ENCODE results near the gene NMNAT3. TPM values are rescaled to one million over a fixed set of nuclear protein-coding genes. Genes with fewer than 3 reads are reported as not detected.

The NMNAT3 gene
- total and polyA plus RNA-seq, 2 experiments from 2014 or later = 8.3 to 9.2 TPM

DNA sequence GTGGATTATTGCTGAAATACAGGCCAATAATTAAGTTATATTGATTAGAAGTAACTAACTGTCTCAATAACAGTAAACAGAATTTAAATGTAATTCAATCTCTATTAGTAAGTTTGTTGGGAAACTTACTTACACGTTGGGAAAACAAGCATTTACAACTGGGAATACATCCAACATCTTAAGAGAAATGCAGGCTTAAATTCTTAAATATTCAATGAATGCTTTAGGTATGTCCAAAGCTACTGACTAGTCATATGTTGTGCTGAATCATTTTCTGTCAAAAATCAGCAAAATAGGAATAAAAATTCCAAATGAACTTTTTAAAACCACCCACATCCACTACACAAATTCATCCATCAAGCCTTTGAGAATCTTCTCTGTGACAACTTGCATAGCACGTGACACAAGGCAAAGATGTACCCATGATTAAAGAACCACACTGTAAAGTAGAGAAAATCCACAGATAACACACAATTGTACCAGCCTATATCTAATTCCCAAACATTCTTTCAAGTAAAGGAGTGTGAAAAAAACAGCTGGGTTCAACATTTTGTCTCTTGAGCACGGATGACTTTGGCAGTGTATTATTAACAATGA lies 60.0 kb downstream of the NMNAT3 start:
- Histone ChIP-seq H3K27ac (ENCODE audit: low read depth) (no peak overlapping the region), H3K4me3 (no peak overlapping the region), H3K27me3 (ENCODE audit: insufficient read depth) (no peaks in the 10 kb centered on the region), H3K9me2 (ENCODE audit: insufficient read depth) (0 out of 2 replicates have a peak, but pooled peaks cover 4% of the 10 kb centered on the region), H3K4me1 (ENCODE audit: insufficient read depth) (no peaks in the 10 kb centered on the region), H2AFZ (no peak overlapping the region), H3K4me2 (no peak overlapping the region), H3K36me3 (ENCODE audit: insufficient read depth) (no peaks in the 10 kb centered on the region), H4K20me1 (replicated peaks; ENCODE audit: insufficient read depth) (no peaks in the 10 kb centered on the region), H3F3A (replicated peaks; ENCODE audit: low read depth) (no peaks in the 10 kb centered on the region), H3K79me2 (replicated peaks; ENCODE audit: insufficient read depth) (no peaks in the 10 kb centered on the region)
- TF ChIP-seq POLR2AphosphoS5 (IDR thresholded peaks at IDR 0.05; ENCODE audit: low read depth) (no peak), ZNF331 (CRISPR knock-in tag; IDR thresholded peaks at IDR 0.05; ENCODE audit: low read depth) (no peak), ZNF114 (CRISPR knock-in tag; IDR thresholded peaks at IDR 0.05) (no peak), NANOG (IDR thresholded peaks at IDR 0.05; ENCODE audit: borderline replicate concordance) (no peak), CREB1 (CRISPR knock-in tag; IDR thresholded peaks at IDR 0.05; ENCODE audit: low read depth) (no peak), EZH2 (IDR thresholded peaks at IDR 0.05; ENCODE audit: low read depth, unreplicated experiment) (no peak), STAT1 (IDR thresholded peaks at IDR 0.05; ENCODE audit: unreplicated experiment) (no peak)
- TF ChIP-seq, protein P1, sequence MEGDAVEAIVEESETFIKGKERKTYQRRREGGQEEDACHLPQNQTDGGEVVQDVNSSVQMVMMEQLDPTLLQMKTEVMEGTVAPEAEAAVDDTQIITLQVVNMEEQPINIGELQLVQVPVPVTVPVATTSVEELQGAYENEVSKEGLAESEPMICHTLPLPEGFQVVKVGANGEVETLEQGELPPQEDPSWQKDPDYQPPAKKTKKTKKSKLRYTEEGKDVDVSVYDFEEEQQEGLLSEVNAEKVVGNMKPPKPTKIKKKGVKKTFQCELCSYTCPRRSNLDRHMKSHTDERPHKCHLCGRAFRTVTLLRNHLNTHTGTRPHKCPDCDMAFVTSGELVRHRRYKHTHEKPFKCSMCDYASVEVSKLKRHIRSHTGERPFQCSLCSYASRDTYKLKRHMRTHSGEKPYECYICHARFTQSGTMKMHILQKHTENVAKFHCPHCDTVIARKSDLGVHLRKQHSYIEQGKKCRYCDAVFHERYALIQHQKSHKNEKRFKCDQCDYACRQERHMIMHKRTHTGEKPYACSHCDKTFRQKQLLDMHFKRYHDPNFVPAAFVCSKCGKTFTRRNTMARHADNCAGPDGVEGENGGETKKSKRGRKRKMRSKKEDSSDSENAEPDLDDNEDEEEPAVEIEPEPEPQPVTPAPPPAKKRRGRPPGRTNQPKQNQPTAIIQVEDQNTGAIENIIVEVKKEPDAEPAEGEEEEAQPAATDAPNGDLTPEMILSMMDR (conservative IDR thresholded peaks at IDR 0.05; ENCODE audit: low read depth in 2 of 2) = no peak
- TF ChIP-seq, protein P2, sequence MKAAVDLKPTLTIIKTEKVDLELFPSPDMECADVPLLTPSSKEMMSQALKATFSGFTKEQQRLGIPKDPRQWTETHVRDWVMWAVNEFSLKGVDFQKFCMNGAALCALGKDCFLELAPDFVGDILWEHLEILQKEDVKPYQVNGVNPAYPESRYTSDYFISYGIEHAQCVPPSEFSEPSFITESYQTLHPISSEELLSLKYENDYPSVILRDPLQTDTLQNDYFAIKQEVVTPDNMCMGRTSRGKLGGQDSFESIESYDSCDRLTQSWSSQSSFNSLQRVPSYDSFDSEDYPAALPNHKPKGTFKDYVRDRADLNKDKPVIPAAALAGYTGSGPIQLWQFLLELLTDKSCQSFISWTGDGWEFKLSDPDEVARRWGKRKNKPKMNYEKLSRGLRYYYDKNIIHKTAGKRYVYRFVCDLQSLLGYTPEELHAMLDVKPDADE (IDR thresholded peaks at IDR 0.05) = no peak
- TF ChIP-seq, protein P3, sequence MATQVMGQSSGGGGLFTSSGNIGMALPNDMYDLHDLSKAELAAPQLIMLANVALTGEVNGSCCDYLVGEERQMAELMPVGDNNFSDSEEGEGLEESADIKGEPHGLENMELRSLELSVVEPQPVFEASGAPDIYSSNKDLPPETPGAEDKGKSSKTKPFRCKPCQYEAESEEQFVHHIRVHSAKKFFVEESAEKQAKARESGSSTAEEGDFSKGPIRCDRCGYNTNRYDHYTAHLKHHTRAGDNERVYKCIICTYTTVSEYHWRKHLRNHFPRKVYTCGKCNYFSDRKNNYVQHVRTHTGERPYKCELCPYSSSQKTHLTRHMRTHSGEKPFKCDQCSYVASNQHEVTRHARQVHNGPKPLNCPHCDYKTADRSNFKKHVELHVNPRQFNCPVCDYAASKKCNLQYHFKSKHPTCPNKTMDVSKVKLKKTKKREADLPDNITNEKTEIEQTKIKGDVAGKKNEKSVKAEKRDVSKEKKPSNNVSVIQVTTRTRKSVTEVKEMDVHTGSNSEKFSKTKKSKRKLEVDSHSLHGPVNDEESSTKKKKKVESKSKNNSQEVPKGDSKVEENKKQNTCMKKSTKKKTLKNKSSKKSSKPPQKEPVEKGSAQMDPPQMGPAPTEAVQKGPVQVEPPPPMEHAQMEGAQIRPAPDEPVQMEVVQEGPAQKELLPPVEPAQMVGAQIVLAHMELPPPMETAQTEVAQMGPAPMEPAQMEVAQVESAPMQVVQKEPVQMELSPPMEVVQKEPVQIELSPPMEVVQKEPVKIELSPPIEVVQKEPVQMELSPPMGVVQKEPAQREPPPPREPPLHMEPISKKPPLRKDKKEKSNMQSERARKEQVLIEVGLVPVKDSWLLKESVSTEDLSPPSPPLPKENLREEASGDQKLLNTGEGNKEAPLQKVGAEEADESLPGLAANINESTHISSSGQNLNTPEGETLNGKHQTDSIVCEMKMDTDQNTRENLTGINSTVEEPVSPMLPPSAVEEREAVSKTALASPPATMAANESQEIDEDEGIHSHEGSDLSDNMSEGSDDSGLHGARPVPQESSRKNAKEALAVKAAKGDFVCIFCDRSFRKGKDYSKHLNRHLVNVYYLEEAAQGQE (IDR thresholded peaks at IDR 0.05; ENCODE audit: unreplicated experiment) = no peak
- TF ChIP-seq, protein P4, sequence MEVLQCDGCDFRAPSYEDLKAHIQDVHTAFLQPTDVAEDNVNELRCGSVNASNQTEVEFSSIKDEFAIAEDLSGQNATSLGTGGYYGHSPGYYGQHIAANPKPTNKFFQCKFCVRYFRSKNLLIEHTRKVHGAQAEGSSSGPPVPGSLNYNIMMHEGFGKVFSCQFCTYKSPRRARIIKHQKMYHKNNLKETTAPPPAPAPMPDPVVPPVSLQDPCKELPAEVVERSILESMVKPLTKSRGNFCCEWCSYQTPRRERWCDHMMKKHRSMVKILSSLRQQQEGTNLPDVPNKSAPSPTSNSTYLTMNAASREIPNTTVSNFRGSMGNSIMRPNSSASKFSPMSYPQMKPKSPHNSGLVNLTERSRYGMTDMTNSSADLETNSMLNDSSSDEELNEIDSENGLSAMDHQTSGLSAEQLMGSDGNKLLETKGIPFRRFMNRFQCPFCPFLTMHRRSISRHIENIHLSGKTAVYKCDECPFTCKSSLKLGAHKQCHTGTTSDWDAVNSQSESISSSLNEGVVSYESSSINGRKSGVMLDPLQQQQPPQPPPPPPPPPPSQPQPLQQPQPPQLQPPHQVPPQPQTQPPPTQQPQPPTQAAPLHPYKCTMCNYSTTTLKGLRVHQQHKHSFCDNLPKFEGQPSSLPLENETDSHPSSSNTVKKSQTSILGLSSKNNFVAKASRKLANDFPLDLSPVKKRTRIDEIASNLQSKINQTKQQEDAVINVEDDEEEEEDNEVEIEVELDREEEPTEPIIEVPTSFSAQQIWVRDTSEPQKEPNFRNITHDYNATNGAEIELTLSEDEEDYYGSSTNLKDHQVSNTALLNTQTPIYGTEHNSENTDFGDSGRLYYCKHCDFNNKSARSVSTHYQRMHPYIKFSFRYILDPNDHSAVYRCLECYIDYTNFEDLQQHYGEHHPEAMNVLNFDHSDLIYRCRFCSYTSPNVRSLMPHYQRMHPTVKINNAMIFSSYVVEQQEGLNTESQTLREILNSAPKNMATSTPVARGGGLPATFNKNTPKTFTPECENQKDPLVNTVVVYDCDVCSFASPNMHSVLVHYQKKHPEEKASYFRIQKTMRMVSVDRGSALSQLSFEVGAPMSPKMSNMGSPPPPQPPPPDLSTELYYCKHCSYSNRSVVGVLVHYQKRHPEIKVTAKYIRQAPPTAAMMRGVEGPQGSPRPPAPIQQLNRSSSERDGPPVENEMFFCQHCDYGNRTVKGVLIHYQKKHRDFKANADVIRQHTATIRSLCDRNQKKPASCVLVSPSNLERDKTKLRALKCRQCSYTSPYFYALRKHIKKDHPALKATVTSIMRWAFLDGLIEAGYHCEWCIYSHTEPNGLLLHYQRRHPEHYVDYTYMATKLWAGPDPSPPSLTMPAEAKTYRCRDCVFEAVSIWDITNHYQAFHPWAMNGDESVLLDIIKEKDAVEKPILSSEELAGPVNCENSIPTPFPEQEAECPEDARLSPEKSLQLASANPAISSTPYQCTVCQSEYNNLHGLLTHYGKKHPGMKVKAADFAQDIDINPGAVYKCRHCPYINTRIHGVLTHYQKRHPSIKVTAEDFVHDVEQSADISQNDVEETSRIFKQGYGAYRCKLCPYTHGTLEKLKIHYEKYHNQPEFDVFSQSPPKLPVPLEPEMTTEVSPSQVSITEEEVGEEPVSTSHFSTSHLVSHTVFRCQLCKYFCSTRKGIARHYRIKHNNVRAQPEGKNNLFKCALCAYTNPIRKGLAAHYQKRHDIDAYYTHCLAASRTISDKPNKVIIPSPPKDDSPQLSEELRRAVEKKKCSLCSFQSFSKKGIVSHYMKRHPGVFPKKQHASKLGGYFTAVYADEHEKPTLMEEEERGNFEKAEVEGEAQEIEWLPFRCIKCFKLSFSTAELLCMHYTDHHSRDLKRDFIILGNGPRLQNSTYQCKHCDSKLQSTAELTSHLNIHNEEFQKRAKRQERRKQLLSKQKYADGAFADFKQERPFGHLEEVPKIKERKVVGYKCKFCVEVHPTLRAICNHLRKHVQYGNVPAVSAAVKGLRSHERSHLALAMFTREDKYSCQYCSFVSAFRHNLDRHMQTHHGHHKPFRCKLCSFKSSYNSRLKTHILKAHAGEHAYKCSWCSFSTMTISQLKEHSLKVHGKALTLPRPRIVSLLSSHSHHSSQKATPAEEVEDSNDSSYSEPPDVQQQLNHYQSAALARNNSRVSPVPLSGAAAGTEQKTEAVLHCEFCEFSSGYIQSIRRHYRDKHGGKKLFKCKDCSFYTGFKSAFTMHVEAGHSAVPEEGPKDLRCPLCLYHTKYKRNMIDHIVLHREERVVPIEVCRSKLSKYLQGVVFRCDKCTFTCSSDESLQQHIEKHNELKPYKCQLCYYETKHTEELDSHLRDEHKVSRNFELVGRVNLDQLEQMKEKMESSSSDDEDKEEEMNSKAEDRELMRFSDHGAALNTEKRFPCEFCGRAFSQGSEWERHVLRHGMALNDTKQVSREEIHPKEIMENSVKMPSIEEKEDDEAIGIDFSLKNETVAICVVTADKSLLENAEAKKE (CRISPR knock-in tag; IDR thresholded peaks at IDR 0.05) = no peak
- no peak for ATAC-seq
- no peaks in the 10 kb centered on the region for H3K9me3 Mint-ChIP-seq
- H3K27me3 Mint-ChIP-seq (ENCODE audit: insufficient read depth, low read depth, poor library complexity) = no peaks in the 10 kb centered on the region
- no peak overlapping the region for H3K27ac Mint-ChIP-seq
- no peaks in the 10 kb centered on the region for H3K4me1 Mint-ChIP-seq
- H3K4me3 Mint-ChIP-seq = no peak overlapping the region
- DNase-seq (ENCODE audit: low spot score) = no peak
- no peaks in the 10 kb centered on the region for H3K36me3 Mint-ChIP-seq (ENCODE audit: low read depth)

All from GM23338 (cell line).